Stimulated activated CD4-positive, alpha-beta T cell treated with anti-CD3 and anti-CD28 coated beads, Interleukin-4, amount 100 ng/mL, for 24 hours (primary cell): Measurements from ENCODE around the gene ROMO1.

Source experiments
- DNase-seq: peaks from one replicate; pipeline ENCODE4 v3.0.0-alpha.2; 2020

The ROMO1 gene

DNA sequence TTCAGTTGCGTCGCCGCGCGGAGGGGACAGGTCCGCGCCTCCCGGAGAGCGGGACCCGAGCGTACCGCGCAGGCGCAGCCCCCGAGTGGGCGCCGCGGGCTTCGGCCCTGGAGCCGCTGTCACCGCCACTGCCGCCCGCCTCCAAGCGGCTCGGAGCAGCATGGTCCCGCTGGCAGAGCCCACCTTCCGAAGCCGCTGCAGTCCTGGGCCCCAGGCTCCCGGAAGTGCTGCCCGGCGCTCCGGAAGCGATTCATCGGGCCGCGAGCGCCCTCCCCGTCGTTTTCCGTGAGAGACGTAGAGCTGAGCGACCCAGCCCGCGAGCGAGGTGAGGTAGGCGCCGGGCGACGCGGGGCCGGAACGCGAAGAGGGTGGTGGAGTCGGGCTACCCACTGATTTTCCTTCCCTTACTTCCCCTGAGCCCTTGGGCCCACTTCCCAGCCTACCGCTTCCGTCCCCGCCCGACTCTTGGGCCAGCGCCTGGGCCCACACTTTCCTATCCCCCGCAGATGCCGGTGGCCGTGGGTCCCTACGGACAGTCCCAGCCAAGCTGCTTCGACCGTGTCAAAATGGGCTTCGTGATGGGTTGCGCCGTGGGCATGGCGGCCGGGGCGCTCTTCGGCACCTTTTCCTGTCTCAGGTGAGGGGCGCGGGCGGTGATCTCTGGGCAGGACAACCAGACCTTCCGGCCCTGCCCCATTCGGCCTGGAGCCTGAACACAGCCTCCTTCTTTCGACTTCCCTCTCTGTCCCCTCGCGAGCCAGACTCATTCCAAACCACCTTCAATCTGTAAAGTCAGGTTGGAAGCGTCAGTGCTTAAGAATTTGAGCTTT is at the start of gene ROMO1, which contains the start of gene NFS1:
Gene ROMO1 (plus strand): TSS at position 279 of the 830 bp plus-strand sequence. CDS start 228 bp downstream, at position 507.
Gene NFS1 (minus strand): TSS at position 226 of the 830 bp plus-strand sequence. CDS start 64 bp downstream, at position 162.
- DNase-seq: peak; percentile 88

DNA sequence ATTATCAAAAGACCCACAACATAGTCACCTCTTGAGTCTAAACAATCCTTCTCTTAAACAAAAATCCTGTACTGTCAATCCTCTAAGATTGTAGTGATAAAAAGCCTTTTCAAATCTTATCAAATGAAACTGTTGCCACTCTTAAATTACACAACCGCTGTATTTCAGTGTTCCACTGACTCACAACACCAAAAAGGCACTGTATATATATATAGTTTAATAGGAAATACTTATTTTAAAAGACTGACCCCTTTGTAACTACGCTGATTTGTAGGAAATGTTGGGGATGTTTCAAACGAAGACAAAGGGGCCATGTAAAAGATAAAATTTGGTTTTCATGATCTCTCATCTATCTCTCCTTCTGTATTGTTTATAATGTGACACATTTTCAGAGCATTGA is 48.6 kb upstream of the ROMO1 start:
- no peak for DNase-seq

DNA sequence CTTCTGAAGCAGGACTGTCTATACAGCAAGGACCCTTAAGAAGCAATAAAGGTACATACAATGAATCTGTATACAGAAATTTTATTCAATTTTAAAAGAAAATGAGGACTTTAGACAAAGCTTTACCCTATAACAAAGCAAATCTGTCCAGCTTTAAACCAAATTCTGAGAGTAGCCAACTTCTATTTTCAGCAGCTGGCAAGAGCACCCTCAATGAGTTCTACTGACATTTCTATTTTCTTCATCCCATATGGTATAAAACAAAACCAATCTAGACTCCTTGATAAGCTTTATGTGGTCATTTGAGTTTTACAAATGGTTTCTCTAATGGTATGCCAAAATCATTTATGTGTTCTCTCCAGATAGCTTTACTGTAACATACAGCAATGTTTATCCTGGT is 47.2 kb upstream of the ROMO1 start:
- DNase-seq: no peak

DNA sequence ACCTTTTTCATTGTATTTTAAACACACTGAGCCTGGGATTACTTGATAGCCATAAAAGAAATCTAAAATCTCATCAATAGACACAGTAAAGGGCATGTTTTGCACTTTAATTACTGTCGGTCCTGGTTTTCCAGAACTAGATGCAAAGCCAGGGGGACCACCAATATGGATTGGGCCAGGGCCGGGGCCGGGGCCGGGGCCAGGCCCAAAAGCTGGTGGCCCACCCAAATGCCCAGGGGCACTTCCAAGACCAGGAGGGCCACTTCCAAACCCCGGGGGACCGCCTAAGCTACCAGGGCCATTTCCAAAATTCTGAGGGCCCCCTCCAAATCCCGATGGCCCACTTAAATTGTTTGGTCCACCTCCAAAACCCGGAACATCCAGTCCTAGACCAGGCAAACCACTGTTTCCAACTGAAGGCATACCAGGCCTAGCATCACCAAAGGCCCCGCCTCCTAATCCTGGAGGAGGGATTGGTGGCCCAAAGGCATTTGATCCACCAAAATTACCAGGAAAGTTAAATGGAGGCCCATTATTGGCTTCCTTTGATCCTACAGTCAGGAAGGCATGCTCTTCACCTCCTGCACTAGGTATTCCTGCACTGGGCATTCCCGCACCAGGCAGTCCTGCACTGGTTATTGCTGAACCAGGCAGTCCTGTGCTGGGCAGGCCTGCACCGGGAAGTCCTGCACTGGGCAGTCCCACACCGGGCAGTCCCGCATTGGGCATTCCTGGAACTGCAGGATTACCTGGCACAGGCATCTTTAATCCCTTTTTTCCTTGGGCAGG is 46.4 kb upstream of the ROMO1 start:
- no peak for DNase-seq

DNA sequence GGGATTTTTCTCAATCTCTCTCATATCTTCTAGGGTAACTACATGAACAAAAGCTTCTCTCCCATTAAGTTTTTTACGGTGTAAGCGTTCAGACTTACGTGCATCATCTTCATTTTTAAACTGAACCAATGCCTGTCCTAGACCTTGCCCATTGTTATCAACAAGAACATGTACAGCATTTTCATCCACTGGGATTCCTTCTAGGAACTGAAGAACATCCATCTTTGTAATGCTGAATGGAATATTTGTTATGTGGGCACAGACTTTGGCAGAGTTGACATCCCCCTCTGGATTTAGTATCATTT is 45.8 kb upstream of the ROMO1 start:
- no peak for DNase-seq

DNA sequence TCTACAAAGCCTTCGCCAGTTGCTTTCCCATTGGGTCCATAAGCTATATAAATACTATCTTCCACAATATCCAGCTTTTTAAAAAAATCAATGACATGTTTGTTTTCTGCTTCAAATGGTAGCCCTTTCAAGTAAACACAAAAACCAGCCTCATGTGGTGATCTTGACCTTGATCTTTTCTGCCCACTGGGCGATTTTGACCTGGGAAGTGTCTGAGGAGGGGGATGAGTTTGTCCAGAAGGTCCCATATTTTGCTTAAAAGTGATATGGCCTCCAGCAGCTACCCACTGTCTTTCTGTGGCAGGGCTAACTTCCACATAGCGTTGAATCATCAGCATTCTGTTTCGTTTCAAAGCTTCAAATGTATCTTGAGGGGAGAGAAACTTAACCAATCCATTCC is 45.3 kb upstream of the ROMO1 start:
- DNase-seq: no peak

DNA sequence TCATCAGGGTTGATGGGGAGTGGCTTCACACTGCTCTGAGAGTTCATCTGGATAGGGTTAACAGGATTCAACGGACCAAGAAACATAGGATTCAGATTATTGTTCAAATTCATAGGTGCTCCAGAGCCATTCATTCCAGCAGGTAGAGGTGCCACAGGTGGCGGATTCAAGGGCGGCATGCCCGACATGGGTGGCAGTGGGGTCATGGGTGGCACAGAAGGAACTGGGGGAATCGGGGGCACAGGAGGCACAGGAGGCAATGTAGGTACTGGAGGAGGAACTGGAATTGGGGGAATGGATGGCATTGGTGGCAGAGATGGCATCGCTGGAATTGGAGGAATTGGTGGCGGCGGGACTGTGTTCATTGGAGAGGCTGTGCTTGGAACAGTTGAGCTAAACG is 44.8 kb upstream of the ROMO1 start:
- no peak for DNase-seq

DNA sequence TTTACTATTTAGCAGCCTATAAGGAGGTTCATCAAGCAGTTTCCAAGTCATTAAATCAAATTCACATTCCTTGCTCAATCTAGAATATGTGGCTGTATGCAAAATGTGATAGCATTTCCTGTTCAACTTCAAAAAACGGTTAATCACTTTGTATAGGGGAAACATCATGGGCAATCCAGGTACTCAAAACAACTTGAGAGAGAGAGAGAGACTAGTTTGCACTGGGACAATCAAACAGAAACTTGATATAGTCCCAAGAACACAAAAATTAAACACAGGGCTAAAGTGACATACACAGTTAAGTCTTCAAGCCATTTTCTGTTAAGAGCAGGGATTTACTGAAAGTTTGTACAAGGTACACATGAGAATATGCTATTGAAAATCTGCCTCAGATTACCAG is 41.9 kb upstream of the ROMO1 start:
- DNase-seq: no peak

DNA sequence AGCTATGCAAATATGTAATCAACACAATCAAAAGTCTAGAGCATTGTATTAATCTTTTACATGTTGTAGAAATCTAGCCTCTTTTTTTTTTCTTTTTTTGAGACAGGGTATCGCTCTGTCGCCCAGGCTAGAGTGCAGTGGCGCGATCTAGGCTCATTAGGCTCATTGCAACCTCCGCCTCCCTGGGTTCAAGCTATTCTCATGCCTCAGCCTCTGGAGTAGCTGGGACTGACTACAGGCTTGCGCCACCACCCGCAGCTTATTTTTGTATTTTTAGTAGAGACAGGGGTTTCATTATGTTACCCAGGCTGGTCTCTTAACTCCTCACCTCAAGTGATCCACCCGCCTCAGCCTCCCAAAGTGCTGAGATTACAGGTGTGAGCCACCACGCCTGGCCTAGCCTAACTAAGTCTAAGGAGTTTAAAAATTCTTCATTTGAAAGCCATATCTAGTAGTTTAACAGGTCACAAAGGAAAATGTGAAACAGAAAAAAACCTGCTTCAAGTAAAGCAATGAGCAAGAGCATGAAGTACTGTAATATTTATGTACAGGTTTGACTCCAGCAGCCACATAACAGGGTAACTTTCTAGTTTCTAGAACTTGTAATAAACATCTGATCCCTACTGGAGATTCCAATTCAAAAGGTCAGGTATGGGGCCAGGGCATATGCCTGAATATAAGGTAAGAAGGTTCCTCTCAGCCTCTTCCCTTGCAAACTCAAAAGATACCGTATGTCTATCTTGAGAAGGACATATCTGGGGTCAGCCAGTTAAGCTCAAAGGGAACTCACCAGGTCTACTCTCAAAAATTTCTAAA is 38.9 kb upstream of the ROMO1 start:
- DNase-seq: peak; percentile 42

DNA sequence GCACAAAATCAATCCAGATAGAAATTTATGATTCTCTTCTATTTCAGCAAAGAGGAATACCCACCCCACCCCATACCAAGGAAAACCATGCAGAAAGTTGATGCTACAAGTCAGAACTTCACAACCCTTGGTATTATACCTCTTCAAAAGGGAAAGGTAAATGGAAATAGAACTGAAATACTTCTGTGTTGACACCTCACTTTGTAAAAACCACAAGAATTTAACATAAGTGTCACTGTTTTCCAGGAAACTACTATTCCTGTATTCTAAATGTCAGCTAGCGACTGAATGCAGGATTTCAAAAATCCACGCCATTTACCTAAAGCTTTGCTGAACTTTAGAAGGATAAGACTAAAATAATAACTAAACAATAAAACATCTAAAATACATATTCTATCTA is 38.2 kb upstream of the ROMO1 start:
- DNase-seq: no peak

DNA sequence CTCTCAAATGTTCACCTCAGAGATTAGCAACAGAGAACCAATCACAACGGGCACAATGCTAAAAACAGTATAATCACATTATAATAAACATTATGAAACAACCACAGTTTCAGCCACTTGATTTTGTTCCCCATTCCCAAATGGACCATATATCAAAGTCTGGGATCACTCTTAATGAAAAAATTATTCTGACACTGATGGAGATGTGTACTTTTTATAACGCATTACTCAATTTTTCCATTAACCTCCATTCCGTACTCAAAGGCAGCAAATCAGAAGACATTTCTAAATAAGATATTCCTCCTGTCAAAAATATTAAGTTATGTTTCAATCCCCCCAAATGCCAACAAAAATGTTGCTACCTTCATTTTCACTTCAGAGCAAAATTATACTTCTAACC is 37.3 kb upstream of the ROMO1 start:
- no peak for DNase-seq

DNA sequence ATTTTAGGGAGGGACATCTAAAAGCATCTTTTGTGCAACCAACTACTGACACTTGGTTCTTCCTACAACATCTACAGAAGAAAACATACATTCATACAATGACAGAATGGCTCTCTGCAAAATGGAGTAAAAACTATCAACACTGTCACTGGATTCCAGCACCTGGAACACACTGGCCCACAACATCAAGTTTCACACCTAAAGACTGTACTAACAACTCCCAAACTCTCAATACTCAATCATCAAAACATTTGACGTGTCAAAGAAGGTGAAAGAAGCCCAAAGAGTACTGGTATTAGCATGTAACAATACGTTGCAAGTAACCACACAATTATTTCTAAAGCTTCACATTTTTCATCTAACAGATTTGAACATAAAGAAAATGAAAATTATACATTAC is 36.7 kb upstream of the ROMO1 start:
- DNase-seq: peak; percentile 18

DNA sequence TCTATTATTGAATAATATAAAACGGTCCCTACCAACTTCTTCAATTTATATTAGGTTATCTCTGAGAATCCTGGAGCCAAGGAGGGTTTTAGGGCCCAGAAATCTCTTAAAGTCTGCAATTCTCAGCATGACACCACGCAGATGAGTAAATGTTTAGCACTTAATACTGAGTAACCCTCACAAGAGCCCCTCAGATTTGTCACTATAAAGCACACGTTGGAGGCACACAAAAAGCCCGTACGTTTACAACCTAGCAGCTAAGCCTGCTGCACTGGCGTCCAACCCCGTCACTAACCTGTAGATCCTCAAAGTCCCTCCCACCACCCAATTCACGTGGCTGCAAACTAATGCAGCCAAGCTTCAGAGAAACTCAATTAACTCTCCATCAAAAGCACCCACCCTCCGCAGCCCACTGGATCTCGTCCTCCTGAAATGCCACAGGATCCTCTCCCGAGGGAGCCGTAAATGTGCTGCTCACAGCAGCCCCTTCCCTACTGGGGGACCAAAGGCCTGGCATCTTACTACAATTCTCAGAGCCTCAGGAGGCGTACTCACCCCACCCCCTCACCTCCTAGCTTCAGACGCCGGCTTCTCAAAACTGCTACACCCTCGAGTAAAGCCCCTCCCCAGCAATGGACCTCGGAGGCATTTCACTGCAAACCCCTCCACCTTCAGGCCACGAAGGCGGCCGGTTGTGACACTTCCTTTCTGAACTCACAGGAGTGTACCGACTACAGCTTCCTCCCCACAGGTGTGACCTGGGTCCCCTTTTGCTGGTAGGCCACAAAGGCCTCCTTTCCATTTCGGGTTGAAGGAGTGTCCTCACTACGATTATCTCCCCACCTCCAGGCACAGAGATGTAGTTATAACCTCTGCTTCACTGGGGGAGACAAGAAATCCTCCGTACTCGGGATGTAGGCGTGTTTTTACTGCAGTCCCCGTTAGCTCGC is 35.4 kb upstream of the ROMO1 start:
- peak; percentile 66 for DNase-seq

DNA sequence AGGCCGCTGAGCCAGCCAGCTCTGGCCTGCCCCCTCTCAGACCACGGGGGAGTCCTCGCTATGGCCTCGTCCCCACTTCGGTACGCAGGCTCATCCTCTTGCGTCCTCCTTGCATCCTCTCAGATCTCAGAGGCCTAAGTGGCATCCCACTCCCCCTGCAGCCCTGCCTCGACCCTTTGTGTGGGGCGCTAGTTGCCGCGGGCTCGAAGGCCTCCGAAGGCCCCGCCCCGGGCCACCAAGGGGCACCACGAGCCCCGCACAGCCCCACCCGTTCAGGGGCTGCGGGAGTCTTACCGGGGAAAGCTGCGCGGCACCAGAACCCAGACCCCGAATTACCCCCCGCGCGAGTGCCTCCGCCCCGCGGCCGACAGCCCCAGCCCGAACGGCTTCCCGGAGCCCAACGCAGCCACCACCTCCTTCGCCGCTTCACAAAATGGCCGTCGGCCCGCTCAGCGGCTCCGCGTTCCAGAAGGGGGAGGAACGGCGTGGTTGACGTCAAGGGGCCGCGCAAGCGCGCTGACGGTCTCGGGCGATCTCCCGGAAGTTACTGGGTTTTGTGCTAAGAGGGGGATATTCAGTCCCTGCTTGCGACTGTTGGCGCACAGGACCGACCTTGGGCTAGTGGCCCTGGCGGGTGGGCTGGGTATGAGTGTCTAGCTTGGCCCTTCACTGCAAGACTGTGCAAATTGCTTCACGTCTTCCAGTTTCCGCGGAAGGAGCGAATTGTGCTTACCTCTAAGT is 34.6 kb upstream of the ROMO1 start, which contains the start of the genes CPNE1 and RBM12:
Gene CPNE1 (minus strand): TSS at position 435 of the 741 bp plus-strand sequence. CDS start 31,977 bp downstream, outside the sequence.
Gene RBM12 (minus strand): TSS at position 435 of the 741 bp plus-strand sequence. CDS start 9,578 bp downstream, outside the sequence.
- DNase-seq: peak; percentile 93

DNA sequence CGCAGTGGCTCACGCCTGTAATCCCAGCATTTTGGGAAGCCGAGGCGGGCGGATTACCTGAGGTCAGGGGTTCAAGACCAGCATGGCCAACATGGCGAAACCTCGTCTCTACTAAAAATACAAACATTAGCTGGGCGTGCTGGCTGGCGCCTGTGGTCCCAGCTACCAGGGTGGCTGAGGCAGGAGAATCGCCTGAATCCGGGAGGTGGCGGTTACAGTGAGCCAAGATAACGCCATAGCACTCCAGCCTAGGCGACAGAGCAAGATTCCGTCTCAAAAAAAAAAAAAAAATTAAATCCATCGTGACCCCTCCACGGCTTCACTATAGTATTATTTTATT is 33.3 kb upstream of the ROMO1 start:
- DNase-seq: no peak

DNA sequence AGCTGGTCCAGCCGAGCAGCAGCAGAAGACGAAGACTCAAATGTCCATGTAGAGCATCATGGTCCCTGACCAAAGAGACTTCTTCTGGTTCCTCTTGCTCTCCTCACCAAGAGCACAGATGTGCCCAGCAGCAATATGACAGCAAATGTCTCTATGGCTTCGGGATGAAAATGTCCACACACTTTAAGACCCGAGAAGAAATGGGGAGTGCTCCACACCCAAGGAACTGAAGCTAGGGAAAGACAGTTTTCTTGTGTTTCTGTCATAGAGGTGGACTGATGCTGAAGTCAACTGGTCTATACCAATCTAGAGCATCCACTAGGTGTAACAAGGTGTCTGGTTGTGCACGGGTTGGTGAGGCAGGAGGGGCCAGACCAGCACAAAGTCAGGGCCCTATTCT is 30.0 kb upstream of the ROMO1 start:
- no peak for DNase-seq

DNA sequence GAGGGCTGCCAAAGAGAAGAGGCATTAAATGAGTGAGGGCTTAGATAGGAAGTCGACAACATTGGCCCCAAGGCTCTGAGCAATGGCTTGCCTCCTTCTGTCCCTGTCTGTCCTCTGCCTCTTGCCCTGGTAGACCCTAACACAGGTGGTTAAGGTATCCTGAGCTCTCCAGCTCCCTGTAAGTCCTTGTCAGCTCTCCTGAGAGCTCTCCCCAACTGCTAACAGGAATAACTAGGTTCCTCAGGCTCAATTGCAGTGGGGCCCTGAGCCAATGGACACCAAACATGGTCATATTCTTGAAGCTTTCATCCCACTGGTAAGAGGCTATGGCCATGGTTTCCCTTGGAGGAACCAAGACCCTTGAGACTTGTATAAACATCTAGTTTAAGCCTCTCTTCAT is 29.5 kb upstream of the ROMO1 start:
- DNase-seq: no peak

DNA sequence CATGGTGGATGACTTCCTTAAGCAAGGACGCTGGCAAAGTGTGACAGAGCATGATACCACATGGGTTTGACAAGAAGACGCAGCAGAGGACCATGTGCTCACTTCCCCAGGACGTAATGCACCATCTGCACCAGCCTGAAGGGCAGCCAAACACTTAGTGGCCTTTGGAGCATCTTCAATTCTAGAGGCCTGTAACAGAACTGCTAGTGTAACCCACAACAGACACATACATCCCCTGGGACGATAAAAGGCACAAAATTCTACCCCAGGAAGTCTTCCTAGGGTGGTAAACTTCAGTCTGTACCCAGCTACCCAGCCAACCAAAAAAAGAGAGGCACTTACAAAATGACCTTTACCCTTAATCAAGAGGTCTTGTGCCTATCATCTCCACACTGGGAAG is 25.3 kb upstream of the ROMO1 start:
- no peak for DNase-seq

DNA sequence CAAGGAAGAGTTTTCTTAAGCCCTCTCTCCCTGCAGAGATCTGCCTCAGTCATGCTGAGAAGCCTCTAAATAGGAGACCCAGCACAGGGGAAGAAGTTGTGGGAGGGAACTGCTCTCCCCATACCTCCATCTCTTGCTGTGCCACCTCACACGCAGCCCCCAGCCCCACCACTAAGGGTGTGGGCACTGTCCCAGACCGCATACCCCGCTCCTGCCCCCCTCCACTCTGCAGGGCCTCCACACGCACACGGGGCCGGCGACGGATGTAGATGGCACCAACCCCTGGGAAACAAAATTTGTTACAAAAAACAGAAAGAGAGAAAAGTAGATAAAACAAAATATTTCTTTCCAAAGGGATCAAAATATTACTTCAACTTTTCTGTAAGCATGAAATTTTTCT is 24.3 kb upstream of the ROMO1 start:
- no peak for DNase-seq

DNA sequence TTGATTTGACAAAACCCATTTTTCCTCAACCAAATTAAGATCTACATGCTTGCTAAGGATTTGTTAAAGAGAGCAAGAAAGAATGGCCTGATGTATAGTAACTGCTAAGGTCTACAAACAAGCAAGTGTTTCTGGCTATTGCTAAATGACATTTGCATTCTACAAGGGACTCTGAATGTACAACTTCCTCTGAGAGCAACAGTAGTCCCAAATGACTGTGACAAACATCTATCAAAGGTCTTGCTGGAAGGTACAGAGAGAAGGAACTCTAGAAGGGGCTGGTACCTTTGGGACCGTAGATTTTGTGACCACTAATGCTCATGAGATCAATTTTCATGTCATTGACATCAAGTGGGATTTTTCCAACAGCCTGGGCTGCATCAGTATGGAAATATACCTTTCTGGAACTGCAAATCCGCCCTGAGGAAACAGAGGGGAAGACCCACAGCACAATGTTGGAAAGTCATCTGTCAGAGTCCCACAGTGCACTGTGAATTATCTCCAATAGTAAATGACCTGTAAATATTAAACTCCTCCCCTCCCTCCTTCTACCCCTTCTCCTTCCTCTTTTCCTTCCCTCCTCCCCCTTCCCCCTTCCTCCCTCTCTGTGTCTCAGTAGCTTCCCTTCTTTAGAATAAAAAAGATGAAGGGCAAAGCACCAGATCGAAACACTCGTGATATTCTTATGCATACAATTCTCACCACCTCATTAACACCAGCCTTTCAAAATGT is 18.6 kb upstream of the ROMO1 start:
- DNase-seq: no peak

DNA sequence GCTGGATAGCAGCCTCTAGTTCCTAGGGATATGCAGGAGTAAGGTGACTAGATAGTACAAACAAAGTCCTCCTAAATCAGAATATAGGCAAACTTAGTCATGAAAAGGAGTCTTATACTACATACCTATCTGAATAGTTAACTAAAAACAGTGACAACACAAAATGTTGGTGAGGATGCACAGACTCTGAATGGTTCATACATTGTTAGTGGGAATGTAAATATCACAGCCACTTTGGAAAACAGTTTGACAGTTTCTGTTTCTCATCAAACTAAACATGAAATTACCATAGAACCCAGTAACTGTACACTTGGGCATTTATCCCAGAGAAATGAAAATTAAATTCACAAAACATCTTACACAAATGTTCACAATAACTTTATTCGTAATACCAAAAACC is 17.2 kb upstream of the ROMO1 start:
- DNase-seq: no peak
